OCI-LY1 (cell line): ENCODE results near the gene SEMA3A.

ENCODE experiments used
- H2AFZ ChIP-seq: fragments of 200-600 bp; sonication (generic), shearing (Covaris generic); 2 replicates; pipeline ENCODE4 v1.6.0; 2014; ENCODE audit warnings: antibody characterized with exemption, mild to moderate bottlenecking, low read length
- H3F3A ChIP-seq: fragments of 200-600 bp; sonication (generic), shearing (Covaris generic); 2 replicates; pipeline ENCODE4 v1.6.0; 2014; ENCODE audit warnings: mild to moderate bottlenecking, antibody characterized with exemption, low read length, moderate library complexity; ENCODE audit not compliant: insufficient read depth
- H3K27ac ChIP-seq: fragments of 200-600 bp; sonication (generic); 2 replicates; pipeline ENCODE4 v1.5.1; 2014; ENCODE audit warnings: low read length, mixed run types, mild to moderate bottlenecking, low read depth; ENCODE audit not compliant: poor library complexity, severe bottlenecking
- H3K27me3 ChIP-seq: fragments of 200-600 bp; sonication (generic); 2 replicates; pipeline ENCODE4 v1.6.0; 2014; ENCODE audit warnings: antibody characterized with exemption, mild to moderate bottlenecking, low read length, moderate library complexity; ENCODE audit not compliant: insufficient read depth
- H3K36me3 ChIP-seq: fragments of 200-600 bp; sonication (generic); 2 replicates; pipeline ENCODE4 v1.6.1; 2014; ENCODE audit warnings: mild to moderate bottlenecking, antibody characterized with exemption, low read length, moderate library complexity, mixed read lengths; ENCODE audit not compliant: insufficient read depth
- H3K4me1 ChIP-seq: fragments of 200-600 bp; sonication (generic); 2 replicates; pipeline ENCODE4 v1.5.1; 2014; ENCODE audit warnings: mild to moderate bottlenecking, low read length, moderate library complexity; ENCODE audit not compliant: insufficient read depth, severe bottlenecking
- H3K4me2 ChIP-seq: fragments of 200-600 bp; sonication (generic), shearing (Covaris generic); 2 replicates; pipeline ENCODE4 v1.6.1; 2014; ENCODE audit warnings: low read length
- H3K4me3 ChIP-seq: fragments of 200-600 bp; sonication (generic); 2 replicates; pipeline ENCODE4 v1.5.1; 2014; ENCODE audit warnings: low read length, low read depth, mild to moderate bottlenecking, mixed read lengths; ENCODE audit not compliant: poor library complexity, severe bottlenecking
- H3K79me2 ChIP-seq: fragments of 200-600 bp; shearing (Covaris generic); 2 replicates; pipeline ENCODE4 v1.6.1; 2016; ENCODE audit warnings: mixed run types, low read length, mixed read lengths; ENCODE audit not compliant: insufficient read depth
- H3K9ac ChIP-seq: fragments of 200-600 bp; sonication (generic), shearing (Covaris generic); 2 replicates; pipeline ENCODE4 v1.6.1; 2014; ENCODE audit warnings: mild to moderate bottlenecking, low read length, mixed read lengths
- H3K9me2 ChIP-seq: fragments of 200-600 bp; sonication (generic), shearing (Covaris generic); 2 replicates; pipeline ENCODE4 v1.6.1; 2014; ENCODE audit warnings: low read depth, mild to moderate bottlenecking, low read length, mixed read lengths
- H3K9me3 ChIP-seq: fragments of 200-600 bp; shearing (Covaris generic); 2 replicates; pipeline ENCODE4 v1.6.1; 2014; ENCODE audit warnings: low read length, mixed read lengths
- H4K20me1 ChIP-seq: fragments of 200-600 bp; sonication (generic), shearing (Covaris generic); 2 replicates; pipeline ENCODE4 v1.6.0; 2016; ENCODE audit warnings: mild to moderate bottlenecking, low read length; ENCODE audit not compliant: insufficient read depth
- CTCF ChIP-seq: fragments of 200-600 bp; sonication (generic), shearing (Covaris generic); IDR thresholded peaks from 2 replicates; pipeline ENCODE4 v1.5.1; 2017; ENCODE audit warnings: mild to moderate bottlenecking, antibody characterized with exemption, low read length, moderate library complexity, mixed read lengths
- EZH2 ChIP-seq: fragments of 200-600 bp; sonication (generic), shearing (Covaris generic); IDR thresholded peaks from 2 replicates; pipeline ENCODE4 v1.8.0; 2017; ENCODE audit warnings: borderline replicate concordance, mixed run types, mild to moderate bottlenecking, antibody characterized with exemption, low read length, moderate library complexity, mixed read lengths

SEMA3A gene

DNA sequence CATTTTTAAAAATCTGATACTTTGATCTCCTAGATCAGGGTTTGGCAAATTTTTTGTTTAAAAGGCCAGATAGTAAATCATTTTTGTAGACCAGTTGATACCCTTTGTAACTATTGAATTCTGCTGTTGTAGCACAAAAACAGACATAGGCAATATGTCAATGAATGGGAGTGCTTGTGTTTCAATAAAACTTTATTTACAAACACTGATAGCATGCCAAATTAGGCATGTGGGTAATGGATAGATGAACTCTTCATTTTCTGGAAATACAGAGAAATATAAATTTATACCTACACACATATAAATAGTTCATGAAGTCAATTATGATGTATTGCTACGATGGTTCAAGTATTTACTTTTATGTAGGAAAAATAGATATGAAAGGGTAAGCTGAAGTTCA is 60.4 kb downstream of the SEMA3A start:
- Histone ChIP-seq H3K27ac (no peak overlapping the region), H3K9me2 (no peaks in the 10 kb centered on the region), H3F3A (no peaks in the 10 kb centered on the region), H3K4me3 (no peak overlapping the region), H3K36me3 (no peaks in the 10 kb centered on the region), H2AFZ (no peak overlapping the region), H3K4me1 (no peaks in the 10 kb centered on the region), H3K4me2 (no peak overlapping the region), H4K20me1 (no peaks in the 10 kb centered on the region), H3K9ac (no peak overlapping the region), H3K9me3 (no peaks in the 10 kb centered on the region), H3K79me2 (no peaks in the 10 kb centered on the region), H3K27me3 (no peaks in the 10 kb centered on the region)
- no peak for TF ChIP-seq CTCF
- no peak for TF ChIP-seq EZH2

- Histone ChIP-seq H3K27me3 (no peaks in the 10 kb centered on the region), H3K27ac (no peak overlapping the region), H3K4me2 (no peak overlapping the region), H2AFZ (no peak overlapping the region), H3K79me2 (no peaks in the 10 kb centered on the region), H3K36me3 (no peaks in the 10 kb centered on the region), H3K9ac (no peak overlapping the region), H4K20me1 (no peaks in the 10 kb centered on the region), H3K4me3 (no peak overlapping the region), H3K4me1 (no peaks in the 10 kb centered on the region), H3F3A (no peaks in the 10 kb centered on the region), H3K9me2 (no peaks in the 10 kb centered on the region), H3K9me3 (no peaks in the 10 kb centered on the region)
- TF ChIP-seq CTCF (no peak), EZH2 (no peak)
Measured at GRCh38 chr7:84125654-84126053, 68.9 kb downstream of the SEMA3A start.

- Histone ChIP-seq H3K27ac (no peak overlapping the region), H3F3A (no peaks in the 10 kb centered on the region), H3K9me2 (no peaks in the 10 kb centered on the region), H3K9me3 (no peaks in the 10 kb centered on the region), H3K36me3 (no peaks in the 10 kb centered on the region), H3K4me1 (no peaks in the 10 kb centered on the region), H3K9ac (no peak overlapping the region), H3K79me2 (no peaks in the 10 kb centered on the region), H3K4me3 (no peak overlapping the region), H2AFZ (no peak overlapping the region), H3K4me2 (no peak overlapping the region), H4K20me1 (no peaks in the 10 kb centered on the region), H3K27me3 (no peaks in the 10 kb centered on the region)
- no peak for TF ChIP-seq EZH2
- TF ChIP-seq CTCF, result no peak
Measured at GRCh38 chr7:84123965-84124547, 70.5 kb downstream of the SEMA3A start.
